ENCODE results near the gene AKAIN1.
A peak's percentile ranks its signal among the peaks of the same experiment; 100 is the strongest.

AKAIN1 gene

GRCh38 chr18:5197032-5197434 lies at the start of gene AKAIN1:
TSS of gene AKAIN1 (minus strand) at chr18:5197257. CDS start at chr18:5197053, 204 bp downstream.
- no peaks in the 10 kb centered on the region for H3K36me3 ChIP-seq (ENCODE audit: control insufficient read depth, insufficient read depth, low read length)
- no peak within 1 kb of the TSS for H3K9ac ChIP-seq (ENCODE audit: low read length)
- no peaks in the 10 kb centered on the region for H3K9me3 ChIP-seq (ENCODE audit: control insufficient read depth, low read length)
- no peak within 1 kb of the TSS for H3K4me3 ChIP-seq (ENCODE audit: low read length)
- H3K27me3 ChIP-seq (ENCODE audit: control insufficient read depth, insufficient read depth, low read length): peaks cover 34% of the 10 kb centered on the region
- no peaks in the 10 kb centered on the region for H3K4me1 ChIP-seq (ENCODE audit: control insufficient read depth, insufficient read depth, low read length)

- no peak overlapping the region for H3K4me3 ChIP-seq (ENCODE audit: low read length)
- H3K9me3 ChIP-seq (ENCODE audit: control insufficient read depth, low read length): no peaks in the 10 kb centered on the region
- no peaks in the 10 kb centered on the region for H3K4me1 ChIP-seq (ENCODE audit: control insufficient read depth, insufficient read depth, low read length)
- no peak overlapping the region for H3K9ac ChIP-seq (ENCODE audit: low read length)
- H3K36me3 ChIP-seq (ENCODE audit: control insufficient read depth, insufficient read depth, low read length): peaks cover 7% of the 10 kb centered on the region
- no peaks in the 10 kb centered on the region for H3K27me3 ChIP-seq (ENCODE audit: control insufficient read depth, insufficient read depth, low read length)
These were observed 47.9 kb upstream of the AKAIN1 start for GRCh38 chr18:5244941-5245340.

- H3K9me3 ChIP-seq (ENCODE audit: control insufficient read depth, low read length): no peaks in the 10 kb centered on the region
- no peak overlapping the region for H3K4me3 ChIP-seq (ENCODE audit: low read length)
- no peak overlapping the region for H3K9ac ChIP-seq (ENCODE audit: low read length)
- peaks cover 6% of the 10 kb centered on the region for H3K4me1 ChIP-seq (ENCODE audit: control insufficient read depth, insufficient read depth, low read length)
- peaks cover 7% of the 10 kb centered on the region for H3K36me3 ChIP-seq (ENCODE audit: control insufficient read depth, insufficient read depth, low read length)
- no peaks in the 10 kb centered on the region for H3K27me3 ChIP-seq (ENCODE audit: control insufficient read depth, insufficient read depth, low read length)
These were observed 42.4 kb upstream of the AKAIN1 start for GRCh38 chr18:5239447-5239846.

- Histone ChIP-seq H3K4me3 (ENCODE audit: low read length) (peak overlapping the region; percentile 96), H3K9ac (ENCODE audit: low read length) (peak overlapping the region; percentile 87), H3K27me3 (ENCODE audit: control insufficient read depth, insufficient read depth, low read length) (no peaks in the 10 kb centered on the region), H3K36me3 (ENCODE audit: control insufficient read depth, insufficient read depth, low read length) (peaks cover 7% of the 10 kb centered on the region), H3K4me1 (ENCODE audit: control insufficient read depth, insufficient read depth, low read length) (peaks cover 6% of the 10 kb centered on the region), H3K9me3 (ENCODE audit: control insufficient read depth, low read length) (no peaks in the 10 kb centered on the region)
These were observed 41.4 kb upstream of the AKAIN1 start for GRCh38 chr18:5238371-5238976.

GRCh38 chr18:5237723-5238370 lies 40.8 kb upstream of the AKAIN1 start:
- peak overlapping the region; percentile 87 for H3K9ac ChIP-seq (ENCODE audit: low read length)
- peaks cover 7% of the 10 kb centered on the region for H3K36me3 ChIP-seq (ENCODE audit: control insufficient read depth, insufficient read depth, low read length)
- H3K9me3 ChIP-seq (ENCODE audit: control insufficient read depth, low read length): no peaks in the 10 kb centered on the region
- H3K27me3 ChIP-seq (ENCODE audit: control insufficient read depth, insufficient read depth, low read length): no peaks in the 10 kb centered on the region
- peaks cover 6% of the 10 kb centered on the region for H3K4me1 ChIP-seq (ENCODE audit: control insufficient read depth, insufficient read depth, low read length)
- H3K4me3 ChIP-seq (ENCODE audit: low read length): peak overlapping the region; percentile 96

- Histone ChIP-seq H3K4me1 (ENCODE audit: control insufficient read depth, insufficient read depth, low read length) (peaks cover 6% of the 10 kb centered on the region), H3K27me3 (ENCODE audit: control insufficient read depth, insufficient read depth, low read length) (no peaks in the 10 kb centered on the region), H3K36me3 (ENCODE audit: control insufficient read depth, insufficient read depth, low read length) (peaks cover 7% of the 10 kb centered on the region), H3K9ac (ENCODE audit: low read length) (peak overlapping the region; percentile 87), H3K9me3 (ENCODE audit: control insufficient read depth, low read length) (no peaks in the 10 kb centered on the region), H3K4me3 (ENCODE audit: low read length) (peak overlapping the region; percentile 96)
These were observed 40.1 kb upstream of the AKAIN1 start for GRCh38 chr18:5237083-5237722.

GRCh38 chr18:5214583-5215351 lies 17.7 kb upstream of the AKAIN1 start:
- Histone ChIP-seq H3K9ac (ENCODE audit: low read length) (no peak overlapping the region), H3K4me3 (ENCODE audit: low read length) (no peak overlapping the region), H3K9me3 (ENCODE audit: control insufficient read depth, low read length) (no peaks in the 10 kb centered on the region), H3K36me3 (ENCODE audit: control insufficient read depth, insufficient read depth, low read length) (no peaks in the 10 kb centered on the region), H3K4me1 (ENCODE audit: control insufficient read depth, insufficient read depth, low read length) (no peaks in the 10 kb centered on the region), H3K27me3 (ENCODE audit: control insufficient read depth, insufficient read depth, low read length) (no peaks in the 10 kb centered on the region)

- no peaks in the 10 kb centered on the region for H3K4me1 ChIP-seq (ENCODE audit: control insufficient read depth, insufficient read depth, low read length)
- no peaks in the 10 kb centered on the region for H3K27me3 ChIP-seq (ENCODE audit: control insufficient read depth, insufficient read depth, low read length)
- H3K36me3 ChIP-seq (ENCODE audit: control insufficient read depth, insufficient read depth, low read length): no peaks in the 10 kb centered on the region
- no peak overlapping the region for H3K4me3 ChIP-seq (ENCODE audit: low read length)
- no peak overlapping the region for H3K9ac ChIP-seq (ENCODE audit: low read length)
- no peaks in the 10 kb centered on the region for H3K9me3 ChIP-seq (ENCODE audit: control insufficient read depth, low read length)
These were observed 10.6 kb upstream of the AKAIN1 start for GRCh38 chr18:5207471-5208150.

GRCh38 chr18:5198311-5198710 lies 1.3 kb upstream of the AKAIN1 start:
- no peaks in the 10 kb centered on the region for H3K9me3 ChIP-seq (ENCODE audit: control insufficient read depth, low read length)
- H3K4me1 ChIP-seq (ENCODE audit: control insufficient read depth, insufficient read depth, low read length): no peaks in the 10 kb centered on the region
- no peak overlapping the region for H3K9ac ChIP-seq (ENCODE audit: low read length)
- no peaks in the 10 kb centered on the region for H3K36me3 ChIP-seq (ENCODE audit: control insufficient read depth, insufficient read depth, low read length)
- peaks cover 34% of the 10 kb centered on the region for H3K27me3 ChIP-seq (ENCODE audit: control insufficient read depth, insufficient read depth, low read length)
- H3K4me3 ChIP-seq (ENCODE audit: low read length): no peak overlapping the region

- Histone ChIP-seq H3K9ac (ENCODE audit: low read length) (no peak overlapping the region), H3K4me1 (ENCODE audit: control insufficient read depth, insufficient read depth, low read length) (no peaks in the 10 kb centered on the region), H3K9me3 (ENCODE audit: control insufficient read depth, low read length) (no peaks in the 10 kb centered on the region), H3K27me3 (ENCODE audit: control insufficient read depth, insufficient read depth, low read length) (peaks cover 34% of the 10 kb centered on the region), H3K36me3 (ENCODE audit: control insufficient read depth, insufficient read depth, low read length) (no peaks in the 10 kb centered on the region), H3K4me3 (ENCODE audit: low read length) (no peak overlapping the region)
These were observed 404 bp upstream of the AKAIN1 start for GRCh38 chr18:5197461-5197860.

- H3K9me3 ChIP-seq (ENCODE audit: control insufficient read depth, low read length): no peaks in the 10 kb centered on the region
- no peak overlapping the region for H3K4me3 ChIP-seq (ENCODE audit: low read length)
- no peak overlapping the region for H3K9ac ChIP-seq (ENCODE audit: low read length)
- peaks cover 34% of the 10 kb centered on the region for H3K27me3 ChIP-seq (ENCODE audit: control insufficient read depth, insufficient read depth, low read length)
- H3K4me1 ChIP-seq (ENCODE audit: control insufficient read depth, insufficient read depth, low read length): no peaks in the 10 kb centered on the region
- no peaks in the 10 kb centered on the region for H3K36me3 ChIP-seq (ENCODE audit: control insufficient read depth, insufficient read depth, low read length)
These were observed 615 bp downstream of the AKAIN1 start for GRCh38 chr18:5196253-5197031.

Measured in mucosa of stomach (tissue), 1 donor.